WERI-Rb-1 (cell line): ENCODE data around the gene COL28A1.

Experiments
- DNase-seq: peaks from one replicate; pipeline ENCODE4 v3.0.0-alpha.2; 2020
- H3K27ac ChIP-seq: fragments of 250-450 bp; sonication (Bioruptor Pico); 2 replicates; pipeline ENCODE4 v1.5.1; 2020; ENCODE audit warnings: mild to moderate bottlenecking, moderate library complexity
- H3K27me3 ChIP-seq: fragments of 250-450 bp; sonication (Bioruptor Pico); 2 replicates; pipeline ENCODE4 v1.5.1; 2021; ENCODE audit warnings: mild to moderate bottlenecking, low read depth, moderate library complexity; ENCODE audit not compliant: insufficient read depth, severe bottlenecking
- H3K36me3 ChIP-seq: fragments of 250-450 bp; sonication (Bioruptor Pico); 2 replicates; pipeline ENCODE4 v1.5.1; 2020; ENCODE audit warnings: mild to moderate bottlenecking, moderate library complexity
- H3K4me3 ChIP-seq: 2 replicates; pipeline ENCODE4 v1.5.1; 2011; ENCODE audit warnings: low read depth, mild to moderate bottlenecking, control low read depth, low read length
- H3K9me3 ChIP-seq: fragments of 250-450 bp; sonication (Bioruptor Pico); 2 replicates; pipeline ENCODE4 v1.5.1; 2021; ENCODE audit warnings: mild to moderate bottlenecking, moderate library complexity; ENCODE audit not compliant: severe bottlenecking
- TF ChIP-seq, protein P1 (sequence below): IDR thresholded peaks from 2 replicates; pipeline ENCODE4 v1.5.1; 2011; ENCODE audit warnings: low read depth, mild to moderate bottlenecking, control low read depth, inconsistent platforms, low read length

Gene COL28A1

GRCh38 chr7:7536396-7537019 is 835 bp upstream of the COL28A1 start:
- no peak for DNase-seq
- TF ChIP-seq, protein P1, sequence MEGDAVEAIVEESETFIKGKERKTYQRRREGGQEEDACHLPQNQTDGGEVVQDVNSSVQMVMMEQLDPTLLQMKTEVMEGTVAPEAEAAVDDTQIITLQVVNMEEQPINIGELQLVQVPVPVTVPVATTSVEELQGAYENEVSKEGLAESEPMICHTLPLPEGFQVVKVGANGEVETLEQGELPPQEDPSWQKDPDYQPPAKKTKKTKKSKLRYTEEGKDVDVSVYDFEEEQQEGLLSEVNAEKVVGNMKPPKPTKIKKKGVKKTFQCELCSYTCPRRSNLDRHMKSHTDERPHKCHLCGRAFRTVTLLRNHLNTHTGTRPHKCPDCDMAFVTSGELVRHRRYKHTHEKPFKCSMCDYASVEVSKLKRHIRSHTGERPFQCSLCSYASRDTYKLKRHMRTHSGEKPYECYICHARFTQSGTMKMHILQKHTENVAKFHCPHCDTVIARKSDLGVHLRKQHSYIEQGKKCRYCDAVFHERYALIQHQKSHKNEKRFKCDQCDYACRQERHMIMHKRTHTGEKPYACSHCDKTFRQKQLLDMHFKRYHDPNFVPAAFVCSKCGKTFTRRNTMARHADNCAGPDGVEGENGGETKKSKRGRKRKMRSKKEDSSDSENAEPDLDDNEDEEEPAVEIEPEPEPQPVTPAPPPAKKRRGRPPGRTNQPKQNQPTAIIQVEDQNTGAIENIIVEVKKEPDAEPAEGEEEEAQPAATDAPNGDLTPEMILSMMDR = no peak
- H3K4me3 ChIP-seq = no peak overlapping the region
- H3K27me3 ChIP-seq = no peaks in the 10 kb centered on the region
- H3K9me3 ChIP-seq = no peaks in the 10 kb centered on the region
- H3K36me3 ChIP-seq = no peaks in the 10 kb centered on the region
- H3K27ac ChIP-seq = no peak overlapping the region

DNA sequence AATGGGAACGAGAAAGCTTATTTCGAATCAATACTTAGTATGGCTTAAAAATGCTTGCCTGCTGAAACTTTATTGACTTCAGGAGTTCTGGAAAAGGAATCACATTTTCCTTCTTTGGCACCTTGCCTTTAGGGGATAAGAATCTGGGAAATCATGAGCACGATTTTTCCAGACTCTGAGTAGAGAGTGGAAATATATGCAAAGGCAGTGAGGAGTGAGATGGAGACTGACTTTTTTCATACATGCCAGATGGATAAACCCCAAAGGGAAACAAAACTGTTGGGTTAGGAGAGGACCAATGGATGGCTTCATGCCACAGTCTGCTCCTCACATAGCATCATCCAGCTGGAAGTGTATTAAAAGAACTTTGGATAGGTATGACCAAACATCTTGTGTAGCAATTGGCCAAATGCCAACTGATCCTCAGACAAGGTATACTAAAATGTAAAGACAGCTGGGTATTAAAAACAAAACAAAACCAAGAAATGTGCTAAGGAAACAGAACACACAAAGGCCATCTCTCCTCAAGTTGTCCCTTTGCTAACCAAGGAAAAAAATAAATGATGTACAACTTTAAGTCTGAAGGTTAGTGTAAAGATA is 1.7 kb downstream of the COL28A1 start:
- H3K27ac ChIP-seq = no peak overlapping the region
- DNase-seq = no peak
- TF ChIP-seq, protein P1 = no peak

DNA sequence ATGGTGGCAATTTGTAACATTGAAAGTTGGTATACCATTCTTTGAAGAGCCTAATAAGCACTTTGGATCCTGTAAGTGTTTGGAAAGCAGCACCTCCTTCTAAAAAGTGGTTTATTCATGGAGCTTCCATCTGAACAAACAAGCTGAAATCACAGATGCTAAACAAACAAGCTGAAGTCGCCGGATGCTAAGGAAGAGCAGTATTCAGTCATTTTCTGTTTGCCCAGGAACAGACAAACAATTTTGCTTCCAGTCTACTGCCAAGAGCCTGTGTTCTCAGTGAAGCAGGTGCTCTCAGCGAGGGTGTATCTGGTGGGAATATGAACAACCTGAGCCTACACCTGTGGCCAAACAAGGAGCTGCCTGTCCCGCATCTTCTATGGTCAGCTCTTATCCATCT is 6.3 kb downstream of the COL28A1 start:
- DNase-seq = no peak
- H3K36me3 ChIP-seq = no peaks in the 10 kb centered on the region
- no peaks in the 10 kb centered on the region for H3K27me3 ChIP-seq
- no peaks in the 10 kb centered on the region for H3K9me3 ChIP-seq
- H3K27ac ChIP-seq = no peak overlapping the region
- no peak overlapping the region for H3K4me3 ChIP-seq
- TF ChIP-seq, protein P1 = no peak

More for the DNA sequence above, 1.7 kb downstream of the COL28A1 start:
- no peaks in the 10 kb centered on the region for H3K36me3 ChIP-seq
- no peak overlapping the region for H3K4me3 ChIP-seq
- H3K9me3 ChIP-seq = no peaks in the 10 kb centered on the region
- no peaks in the 10 kb centered on the region for H3K27me3 ChIP-seq

- no peak for DNase-seq
- H3K9me3 ChIP-seq = no peaks in the 10 kb centered on the region
- no peak overlapping the region for H3K4me3 ChIP-seq
- H3K36me3 ChIP-seq = no peaks in the 10 kb centered on the region
- TF ChIP-seq, protein P1 = no peak
- no peak overlapping the region for H3K27ac ChIP-seq
- H3K27me3 ChIP-seq = no peaks in the 10 kb centered on the region
These were observed 8.6 kb downstream of the COL28A1 start for GRCh38 chr7:7527047-7527446.

GRCh38 chr7:7526006-7526405 is 9.7 kb downstream of the COL28A1 start:
- no peaks in the 10 kb centered on the region for H3K27me3 ChIP-seq
- no peak overlapping the region for H3K27ac ChIP-seq
- TF ChIP-seq, protein P1 = no peak
- no peak for DNase-seq
- H3K36me3 ChIP-seq = no peaks in the 10 kb centered on the region
- H3K4me3 ChIP-seq = no peak overlapping the region
- H3K9me3 ChIP-seq = no peaks in the 10 kb centered on the region

GRCh38 chr7:7524121-7524520 is 11.6 kb downstream of the COL28A1 start:
- Histone ChIP-seq H3K4me3 (no peak overlapping the region), H3K27me3 (no peaks in the 10 kb centered on the region), H3K9me3 (no peaks in the 10 kb centered on the region), H3K36me3 (no peaks in the 10 kb centered on the region), H3K27ac (no peak overlapping the region)
- no peak for DNase-seq
- TF ChIP-seq, protein P1 = no peak
